Endometrium (tissue), 2 donors: ENCODE measurements around the gene LRRC75A.
"Not testable (repeated sequence)": the region's sequence is repeated elsewhere in the genome, so short reads cannot be mapped to it uniquely, and the experiment has no call there.

Source experiments
- FAIRE-seq: peaks from 2 replicates; lab custom pipeline; 2012; peaks lifted over from hg19 to GRCh38; lab: Jason Lieb, UNC
- donor health status: control.
- donor health status: control.

The LRRC75A gene

DNA sequence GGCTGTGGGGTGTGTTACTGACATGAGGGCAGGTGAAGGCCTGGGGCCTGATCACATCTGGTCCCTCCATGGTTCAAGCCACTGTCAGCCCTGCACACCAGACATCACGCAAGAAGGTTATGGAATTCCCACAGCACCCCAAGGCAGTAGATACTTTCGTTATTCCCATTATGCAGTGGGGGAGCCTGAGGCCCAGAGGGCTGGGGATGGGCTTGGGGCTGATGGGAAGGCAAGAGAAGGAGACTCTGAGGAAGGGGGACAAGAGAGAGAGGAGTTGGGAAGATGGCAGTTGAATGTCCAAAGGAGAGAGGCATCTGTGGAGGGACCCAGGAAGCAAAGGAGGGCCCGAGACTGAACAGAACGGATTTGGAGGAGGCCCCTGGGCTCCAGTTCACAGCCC, 42.0 kb downstream of the LRRC75A start:
- FAIRE-seq, result no peak

DNA sequence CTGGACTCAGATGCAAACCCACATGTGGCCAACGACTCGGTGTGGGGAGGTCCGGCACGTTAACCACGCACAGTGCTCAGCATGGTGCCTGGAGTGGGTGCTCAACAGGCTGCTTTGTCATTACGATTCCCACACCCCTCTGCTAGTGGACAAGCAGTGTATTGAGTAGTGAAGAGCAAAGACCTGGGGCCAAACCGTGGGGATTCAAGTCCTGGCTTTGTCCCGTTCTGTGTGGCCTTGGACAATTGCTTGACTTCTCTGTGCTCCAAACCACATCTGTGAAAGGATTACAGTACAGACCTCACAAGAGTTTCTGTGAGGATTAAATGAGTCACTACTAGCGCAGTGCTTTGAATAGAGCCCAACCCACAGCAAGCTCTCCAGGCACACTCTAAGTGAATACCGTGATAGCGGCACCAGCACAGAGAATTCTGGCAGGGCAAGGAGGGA, 42.8 kb downstream of the LRRC75A start:
- no peak for FAIRE-seq

DNA sequence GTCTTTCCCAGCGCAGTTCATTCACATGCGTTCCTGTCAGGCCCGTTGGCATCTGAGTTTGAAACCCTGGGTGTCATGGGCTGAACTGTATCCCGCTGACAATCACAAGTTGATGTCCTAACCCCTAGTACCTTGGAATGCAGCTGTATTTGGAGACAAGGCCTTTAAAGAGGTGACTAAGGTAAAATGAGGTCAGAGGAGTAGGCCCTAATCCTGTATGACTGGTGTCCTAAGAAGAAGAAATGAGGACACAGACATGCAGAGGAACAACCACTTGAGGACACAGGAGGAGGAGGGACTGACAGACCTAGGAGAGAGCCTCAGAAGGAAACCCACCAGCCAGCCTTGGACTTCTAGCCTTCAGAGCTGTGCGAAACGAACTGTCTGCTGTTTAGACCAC, 43.5 kb downstream of the LRRC75A start:
- FAIRE-seq, result no peak

DNA sequence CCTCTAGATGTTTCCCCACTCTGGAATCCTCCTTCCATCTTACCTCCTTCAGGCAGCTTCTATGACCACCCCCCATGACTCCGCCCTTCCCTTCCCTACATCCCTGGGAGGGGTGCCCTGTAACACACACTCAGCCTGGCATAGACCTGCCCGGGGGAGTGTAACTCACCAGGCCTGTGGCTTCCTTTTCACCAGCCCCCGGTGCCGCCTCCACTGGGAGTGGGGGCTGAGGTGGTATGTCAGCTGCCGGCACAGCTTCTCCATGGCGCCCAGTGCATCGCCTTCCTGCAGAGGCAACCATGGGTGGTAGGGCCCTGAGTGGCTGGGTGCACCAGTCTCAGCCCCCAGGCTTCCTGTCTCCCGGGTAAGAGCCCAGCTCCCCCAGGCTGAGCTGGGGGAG, 44.3 kb downstream of the LRRC75A start:
- FAIRE-seq, result no peak

DNA sequence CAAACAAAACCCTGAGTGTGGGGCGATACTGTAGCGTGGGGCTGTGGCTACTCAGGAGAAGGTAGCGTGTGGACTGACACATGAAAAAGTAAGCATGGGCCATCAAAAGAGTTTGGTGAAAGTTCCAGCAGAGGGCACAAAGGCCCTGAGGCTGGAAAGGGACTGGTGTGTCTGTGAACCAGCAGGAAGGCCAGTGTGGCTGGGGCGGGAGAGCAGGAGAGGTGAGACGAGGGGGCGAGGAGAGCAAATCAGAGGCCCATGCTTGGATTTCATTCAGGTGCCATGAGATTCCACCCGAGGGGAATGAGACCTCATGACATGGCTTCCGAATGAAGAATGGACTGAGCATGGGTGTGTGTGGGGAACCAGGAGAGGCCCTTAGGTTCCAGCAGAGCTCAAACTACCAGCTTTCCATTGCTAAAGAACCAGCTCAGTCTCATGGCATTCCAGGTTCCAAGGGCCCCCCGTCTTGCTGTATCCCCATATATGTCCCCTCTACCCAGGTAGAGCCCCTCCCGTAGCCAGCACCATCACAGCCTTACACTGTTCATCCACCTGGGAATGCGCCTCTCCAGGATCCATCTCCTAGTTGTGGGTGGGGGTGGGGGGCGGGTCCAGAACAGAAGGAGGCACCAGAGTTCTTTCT, 45.5 kb downstream of the LRRC75A start:
- FAIRE-seq, result no peak

DNA sequence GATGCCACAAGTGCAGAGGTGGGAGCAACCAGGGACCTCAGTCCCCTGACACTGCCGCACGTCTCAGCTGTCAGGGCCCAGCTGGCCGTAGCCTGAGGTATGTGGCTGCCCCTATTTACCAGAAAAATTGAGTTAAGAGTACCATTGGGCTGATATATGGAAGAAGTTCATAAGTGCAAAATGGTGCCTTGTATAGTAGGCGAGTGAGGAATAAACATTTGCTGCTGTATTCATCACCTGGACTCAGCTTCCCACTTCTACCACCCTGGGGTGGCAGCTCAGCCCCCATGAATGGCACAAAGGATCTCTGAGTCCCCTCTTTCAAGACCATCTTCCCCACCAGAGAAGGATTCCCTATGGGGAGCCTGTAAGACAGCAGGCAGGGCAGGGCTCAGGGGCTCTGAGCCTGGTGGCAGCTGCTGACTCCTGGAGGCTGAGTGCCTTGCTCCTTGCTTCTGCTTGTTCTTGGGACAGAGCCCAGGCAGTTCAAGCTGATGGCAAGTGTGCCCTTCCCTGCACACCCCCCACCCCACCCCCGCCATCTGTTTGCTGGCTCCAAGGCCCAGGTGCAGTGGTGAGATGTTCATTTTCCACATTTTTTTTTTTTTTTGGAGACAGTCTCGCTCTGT, 47.6 kb downstream of the LRRC75A start:
- no peak for FAIRE-seq

DNA sequence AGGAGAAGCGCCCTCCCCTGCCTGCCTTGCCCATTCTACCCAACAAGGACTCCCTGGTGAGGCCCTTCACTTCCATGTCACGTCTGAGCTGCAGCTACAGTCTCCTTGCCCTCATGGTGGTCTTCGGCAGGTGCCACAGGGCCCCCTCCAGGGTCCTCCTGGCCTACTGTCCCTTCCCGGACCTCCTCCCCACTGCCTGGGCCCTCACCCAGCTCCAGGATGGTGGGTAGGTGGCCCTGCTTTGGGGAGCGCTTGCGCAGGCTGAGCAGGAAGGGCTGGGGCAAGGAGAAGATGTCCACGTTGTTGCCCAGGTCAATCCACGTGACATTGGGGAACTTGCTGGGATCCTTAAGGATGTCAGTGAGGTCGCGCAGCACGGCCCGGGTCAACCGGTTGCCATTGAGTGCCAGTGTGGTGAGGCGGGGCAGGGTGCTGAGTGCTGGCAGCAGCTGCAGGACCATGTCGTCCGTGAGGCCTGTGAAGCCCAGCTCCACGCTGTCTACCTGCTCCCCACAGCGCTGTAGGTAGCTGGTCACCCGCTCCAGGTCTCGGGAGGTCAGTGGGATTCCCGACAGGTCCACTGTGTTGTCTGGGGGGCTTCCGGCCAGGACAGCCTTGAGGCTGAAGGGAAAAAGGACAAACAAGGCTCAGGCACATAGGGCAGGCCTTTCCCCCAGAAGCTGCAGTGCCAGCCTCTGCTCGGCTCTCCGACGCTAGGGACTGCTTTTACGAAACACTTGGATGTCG, 48.3 kb downstream of the LRRC75A start:
- FAIRE-seq, result no peak

DNA sequence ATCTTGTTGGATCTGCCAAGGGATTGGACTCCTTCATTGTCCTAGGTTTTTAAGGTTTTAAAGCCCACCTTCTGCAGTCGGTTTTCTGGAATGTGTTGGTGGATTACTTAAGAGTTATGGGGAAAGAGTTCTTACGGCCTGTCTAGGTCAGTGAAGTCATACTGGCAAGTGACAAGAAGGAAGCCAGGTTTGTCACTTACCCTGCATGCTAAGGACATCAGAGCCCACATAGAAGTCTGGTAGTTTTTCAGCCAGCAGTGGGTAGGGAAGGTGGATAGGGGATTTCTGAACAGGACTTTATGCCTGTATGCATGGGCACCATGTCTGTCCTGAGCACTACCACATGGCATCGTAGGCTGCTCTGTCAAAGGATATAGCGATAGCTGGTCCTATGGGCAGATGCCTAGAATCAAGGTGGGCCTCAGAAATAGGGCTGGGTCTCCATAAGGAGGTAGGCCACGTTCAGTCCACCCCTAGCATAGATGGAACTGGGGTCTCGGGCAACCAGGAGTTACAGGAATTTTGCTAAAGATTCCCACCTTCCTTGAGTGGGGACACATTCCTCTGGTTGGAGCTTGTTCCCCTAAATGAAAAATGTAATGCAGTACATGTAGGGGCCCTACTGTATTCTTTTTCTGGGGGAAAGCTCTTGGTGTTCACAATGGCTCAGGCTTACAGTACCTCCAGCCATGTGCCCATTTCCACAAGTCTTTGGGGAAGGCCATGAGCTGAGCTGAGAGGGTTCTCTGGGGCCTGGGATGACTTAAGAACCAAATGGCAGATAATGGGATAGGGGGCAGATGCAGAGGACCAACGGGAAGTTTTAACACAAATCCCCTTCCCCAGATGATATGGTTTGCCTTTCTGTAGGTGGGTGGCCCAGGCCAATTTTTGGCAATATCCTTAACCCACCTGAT, 49.1 kb downstream of the LRRC75A start:
- no peak for FAIRE-seq

DNA sequence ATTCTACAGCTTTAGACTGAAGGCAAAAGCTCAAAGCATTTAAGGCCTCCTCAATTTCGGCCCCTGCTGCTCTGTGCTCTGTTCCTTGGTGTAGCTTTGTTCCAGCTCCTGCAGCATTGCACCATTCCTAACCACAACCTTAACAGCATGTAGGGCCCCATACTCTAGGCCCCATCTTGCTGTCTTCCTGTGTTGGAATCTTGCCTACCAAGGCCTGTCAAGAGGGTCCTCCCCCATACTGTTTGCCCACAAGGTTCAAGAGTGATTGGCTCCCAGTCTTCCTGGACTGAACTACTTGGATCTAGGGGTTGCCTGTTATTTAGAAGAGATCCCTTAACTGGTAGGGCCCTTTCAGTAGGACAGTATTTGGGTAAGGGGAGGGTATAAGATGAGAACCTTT, 49.9 kb downstream of the LRRC75A start:
- no peak for FAIRE-seq

DNA sequence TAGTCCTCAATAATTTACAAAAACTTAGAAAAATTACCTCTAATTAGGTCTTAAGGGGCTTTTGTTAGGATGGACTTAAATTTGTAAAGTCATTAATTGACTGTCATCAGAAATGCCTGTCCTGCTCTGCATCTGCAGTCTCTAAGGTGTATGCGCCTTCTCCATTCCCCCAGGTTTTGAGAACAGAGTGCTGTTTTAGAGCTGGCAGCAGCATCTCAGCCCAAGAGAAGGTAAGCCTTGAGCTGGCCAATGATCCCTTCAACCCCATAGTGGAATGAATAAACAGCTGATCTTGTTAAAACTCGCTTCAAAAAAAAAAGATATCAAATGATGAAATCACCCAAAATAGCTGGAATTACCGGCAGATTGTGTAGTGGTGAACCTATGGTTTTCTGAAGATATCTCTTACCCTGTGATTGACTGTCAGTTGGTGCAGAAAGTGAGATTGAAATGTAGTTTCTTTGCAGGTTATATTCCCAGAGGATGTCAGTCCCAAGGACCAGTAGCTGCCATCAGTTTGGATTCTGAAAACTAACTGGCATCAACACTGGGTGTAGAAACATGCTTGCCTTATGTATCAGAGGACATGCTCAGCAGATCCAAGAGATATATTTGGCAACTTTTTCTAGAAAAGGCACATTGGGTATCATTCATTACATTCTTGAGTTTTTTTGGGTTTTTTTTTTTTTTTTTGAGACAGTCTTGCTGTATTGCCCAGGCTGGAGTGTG, 50.9 kb downstream of the LRRC75A start:
- no peak for FAIRE-seq

DNA sequence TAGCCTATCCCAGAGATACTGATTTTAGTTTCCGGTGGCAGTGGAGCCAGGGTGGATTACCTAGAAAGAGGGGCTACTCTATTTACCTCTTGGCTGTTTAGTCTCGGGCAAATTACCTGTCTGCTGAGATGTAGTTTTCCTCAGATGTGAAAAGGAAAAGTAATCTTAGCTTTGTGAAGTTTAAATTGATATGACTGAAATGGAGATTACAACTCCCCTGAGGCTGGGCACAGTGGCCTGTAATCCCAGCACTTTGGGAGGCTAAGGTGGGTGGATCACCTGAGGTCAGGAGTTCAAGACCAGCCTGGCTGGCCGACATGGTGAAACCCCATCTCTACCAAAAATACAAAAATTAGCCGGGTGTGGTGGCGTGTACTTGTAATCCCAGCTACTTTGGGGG, 51.6 kb downstream of the LRRC75A start:
- FAIRE-seq, result not testable (repeated sequence)

DNA sequence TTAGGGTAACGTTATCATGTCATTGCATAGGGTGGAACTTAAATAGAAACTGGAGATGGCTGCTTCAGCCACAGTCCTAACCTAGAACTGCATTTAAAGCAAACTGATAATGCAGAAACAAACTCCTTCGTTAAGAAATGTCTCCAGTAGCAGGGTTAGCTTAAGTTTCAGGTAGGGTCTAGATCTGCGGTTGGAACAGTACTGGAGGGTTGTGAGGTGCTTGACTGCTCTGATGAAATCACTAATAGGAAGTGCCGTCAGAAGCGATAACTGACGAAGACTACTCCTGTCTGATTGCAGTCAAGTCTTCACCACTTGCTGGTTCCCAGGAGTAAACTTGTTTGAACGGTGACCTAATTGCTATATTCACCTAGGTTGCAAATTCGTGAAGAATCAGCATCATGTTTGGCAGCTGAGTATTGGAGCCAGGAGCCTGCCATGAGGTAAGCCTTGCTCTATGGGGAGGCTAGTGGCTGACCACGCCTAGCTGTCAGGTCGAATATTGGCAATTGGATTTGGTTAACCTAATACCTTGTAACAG, 52.1 kb downstream of the LRRC75A start:
- FAIRE-seq, result no peak

DNA sequence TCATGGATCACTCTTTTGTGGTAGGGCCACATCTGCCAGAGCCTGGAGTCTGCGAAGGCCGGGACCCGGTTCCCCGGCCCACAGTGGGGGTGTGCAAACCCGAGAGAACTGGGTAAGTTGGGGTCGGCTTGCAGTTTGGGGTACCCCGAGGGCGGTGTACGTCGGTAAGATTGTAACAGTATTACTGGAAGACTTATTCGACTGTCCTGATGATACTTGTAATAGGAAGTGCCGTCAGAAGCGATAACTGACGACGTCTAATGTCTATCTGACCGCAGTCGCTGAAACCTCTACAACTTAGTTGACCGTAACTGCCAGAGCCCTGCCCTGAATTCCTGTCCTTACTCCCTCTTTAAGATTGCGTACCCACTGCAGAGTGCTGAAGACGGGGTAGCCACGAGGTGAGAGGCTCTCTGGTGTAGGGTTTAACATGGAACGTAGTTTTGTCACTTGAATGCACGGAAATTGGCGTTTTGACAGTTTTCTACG, 52.6 kb downstream of the LRRC75A start:
- no peak for FAIRE-seq

DNA sequence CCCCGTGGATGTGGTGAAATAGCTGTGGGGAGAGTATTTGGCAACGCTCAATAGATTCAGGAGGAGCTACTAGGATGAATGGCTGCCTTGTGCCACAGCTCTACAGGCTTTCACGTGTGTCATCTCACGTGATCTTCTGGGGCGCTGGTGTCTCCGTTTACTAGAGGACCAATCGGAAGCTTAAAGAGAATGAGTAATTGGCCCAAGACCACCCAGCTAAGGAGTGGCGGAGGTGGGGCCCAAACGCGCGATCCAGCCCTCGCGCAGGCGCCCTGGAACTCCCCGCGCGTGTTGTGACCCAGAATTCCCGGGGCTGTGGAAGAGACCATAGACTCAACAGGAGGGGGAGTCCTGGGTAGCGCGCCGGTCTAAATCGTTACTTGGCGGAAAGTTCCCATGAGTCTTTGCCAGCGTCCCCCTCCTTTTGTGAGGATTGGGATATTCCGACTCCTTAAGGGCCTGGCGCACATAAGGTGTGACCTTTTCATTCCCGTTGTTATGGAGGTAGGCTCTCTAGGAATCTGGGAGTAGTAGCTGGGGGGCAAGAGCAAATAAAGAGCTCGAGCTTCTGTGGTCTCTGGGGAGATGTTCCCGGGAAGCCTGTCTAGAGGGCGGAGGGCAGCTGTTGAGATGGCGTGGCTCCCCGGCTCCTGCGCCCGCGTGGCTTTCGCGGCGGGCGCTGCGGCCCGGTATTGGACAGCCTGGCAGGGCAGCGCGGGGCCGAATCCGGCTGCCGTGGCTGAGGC, 53.3 kb downstream of the LRRC75A start:
- peak; percentile 95 for FAIRE-seq

DNA sequence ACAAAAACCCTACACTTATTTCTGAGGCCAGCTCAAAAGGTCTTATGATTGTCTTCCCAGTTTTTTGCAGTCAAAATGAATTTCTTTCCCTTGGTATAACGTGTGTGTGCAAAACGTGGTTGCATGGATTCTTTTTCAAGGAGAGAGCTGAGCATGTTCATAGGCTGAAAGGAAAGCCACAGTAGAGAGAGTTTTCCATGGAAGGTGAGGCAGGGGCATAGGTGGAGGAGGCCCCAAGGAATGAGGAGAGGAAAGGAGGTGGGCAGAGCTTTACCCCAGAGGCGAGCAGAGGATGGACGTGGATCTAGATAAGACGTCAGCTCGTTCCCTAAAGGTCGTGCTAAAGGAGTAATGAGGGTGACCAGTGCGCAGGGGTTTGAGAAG, 53.8 kb downstream of the LRRC75A start:
- FAIRE-seq, result no peak

DNA sequence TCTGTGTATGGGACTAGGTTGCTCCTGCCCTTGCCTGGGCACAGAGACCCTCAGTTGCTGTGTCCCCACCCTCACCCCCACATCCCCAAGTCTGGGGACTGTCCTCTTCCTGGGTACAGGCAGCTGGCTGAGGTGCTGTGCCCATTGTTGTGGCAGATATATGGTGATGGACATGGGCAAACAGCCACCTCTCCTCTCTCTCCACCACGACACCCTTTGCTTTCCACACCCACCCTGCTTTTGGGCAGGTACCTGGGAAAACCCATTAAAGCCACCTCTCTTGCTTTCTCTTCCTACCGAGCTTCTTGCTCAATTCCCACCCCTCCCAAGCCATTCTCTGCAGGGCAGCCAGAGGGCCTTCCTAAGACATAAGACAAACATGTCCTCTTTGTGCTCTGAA, 54.9 kb downstream of the LRRC75A start:
- no peak for FAIRE-seq

DNA sequence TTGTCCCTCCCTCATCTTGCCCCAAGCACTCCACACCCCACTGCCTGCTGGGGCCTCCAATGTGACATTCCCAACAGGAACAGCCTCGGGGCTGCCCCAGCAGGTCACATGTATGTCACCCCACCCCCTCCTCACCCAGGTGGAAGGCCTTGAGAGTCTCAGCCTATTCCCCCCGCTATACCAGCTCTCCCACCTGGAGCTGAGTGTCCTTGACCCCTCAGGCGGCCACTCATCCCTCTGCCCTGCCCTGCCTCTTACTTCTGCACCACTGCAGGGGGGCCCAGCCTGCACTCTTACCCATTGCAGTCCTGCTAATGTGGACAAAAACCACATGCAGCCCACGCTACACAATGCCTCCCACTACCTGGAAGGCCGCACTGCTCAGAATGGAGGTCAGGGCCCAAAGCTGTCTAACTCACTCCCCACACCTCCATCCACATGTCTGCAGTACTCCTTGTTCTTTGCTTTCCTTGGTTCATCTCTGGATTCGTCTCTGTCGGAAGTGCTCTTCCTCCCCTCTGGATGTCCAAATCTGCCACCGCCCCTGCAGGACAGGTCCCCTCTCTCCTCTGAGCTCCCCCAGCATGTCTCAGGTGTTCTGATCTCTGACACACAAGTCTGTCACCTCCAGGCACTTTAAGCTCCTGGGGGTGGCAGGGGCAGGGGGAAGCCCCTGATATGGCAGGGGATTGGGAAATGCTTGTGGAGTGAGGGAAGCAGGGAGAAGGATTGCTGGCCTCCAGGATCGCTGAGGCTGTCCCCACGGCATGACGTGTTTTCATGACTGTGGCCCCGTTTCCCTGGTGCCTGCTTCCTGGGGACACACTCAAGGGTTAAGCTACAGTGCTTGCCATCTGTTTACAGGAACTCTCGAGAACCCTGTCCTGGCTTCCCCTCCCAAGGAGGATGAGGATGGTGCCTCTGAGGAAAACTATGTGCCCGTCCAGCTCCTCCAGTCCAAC, 55.8 kb downstream of the LRRC75A start:
- FAIRE-seq, result no peak

DNA sequence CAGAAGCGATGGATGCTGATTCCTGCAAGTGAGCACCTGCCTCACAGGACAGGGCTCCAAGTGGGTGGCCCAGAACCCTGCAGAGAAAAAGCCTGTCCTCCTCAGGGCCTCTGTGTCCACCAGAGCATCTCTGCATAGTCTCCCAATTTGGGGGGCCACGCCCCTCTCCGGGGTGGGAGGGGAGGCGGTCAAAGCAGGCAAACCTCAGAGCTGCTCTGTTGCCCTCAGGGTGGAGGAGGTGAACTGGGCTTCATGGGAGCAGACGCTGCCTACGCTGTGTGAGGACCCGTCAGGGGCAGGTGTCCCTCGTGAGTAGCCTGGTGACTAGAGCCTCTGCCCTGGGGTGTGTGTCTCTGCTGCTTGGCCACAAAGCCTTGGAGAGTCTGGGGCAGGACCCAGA, 57.3 kb downstream of the LRRC75A start:
- no peak for FAIRE-seq

DNA sequence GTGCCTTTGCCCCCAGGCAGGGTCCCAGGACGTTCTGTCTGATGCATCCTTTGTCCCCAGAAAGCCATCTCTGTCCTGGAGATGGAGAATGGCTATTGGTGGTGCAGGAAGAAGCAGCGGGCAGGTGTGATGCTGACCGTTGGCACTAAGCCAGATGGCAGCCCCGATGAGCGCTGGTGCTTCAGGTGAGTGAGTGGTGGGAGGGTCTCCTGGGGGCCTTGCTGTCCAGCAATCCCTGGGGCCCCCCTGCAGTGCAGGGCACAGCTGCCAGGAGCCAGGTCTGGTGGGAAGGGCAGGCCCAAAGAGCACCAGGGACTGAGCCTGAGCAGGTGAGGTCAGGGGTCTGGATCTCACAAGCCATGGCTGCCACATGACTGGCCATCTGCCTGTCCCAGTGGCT, 58.5 kb downstream of the LRRC75A start:
- no peak for FAIRE-seq
